Measurements from ENCODE around the gene CMIP. TPM values are rescaled to one million over a fixed set of nuclear protein-coding genes. Genes with fewer than 3 reads are reported as not detected.

The CMIP gene
- total RNA-seq, 4 donors from 2014 or later: 16.7 to 104 (median 43.6) TPM

DNA sequence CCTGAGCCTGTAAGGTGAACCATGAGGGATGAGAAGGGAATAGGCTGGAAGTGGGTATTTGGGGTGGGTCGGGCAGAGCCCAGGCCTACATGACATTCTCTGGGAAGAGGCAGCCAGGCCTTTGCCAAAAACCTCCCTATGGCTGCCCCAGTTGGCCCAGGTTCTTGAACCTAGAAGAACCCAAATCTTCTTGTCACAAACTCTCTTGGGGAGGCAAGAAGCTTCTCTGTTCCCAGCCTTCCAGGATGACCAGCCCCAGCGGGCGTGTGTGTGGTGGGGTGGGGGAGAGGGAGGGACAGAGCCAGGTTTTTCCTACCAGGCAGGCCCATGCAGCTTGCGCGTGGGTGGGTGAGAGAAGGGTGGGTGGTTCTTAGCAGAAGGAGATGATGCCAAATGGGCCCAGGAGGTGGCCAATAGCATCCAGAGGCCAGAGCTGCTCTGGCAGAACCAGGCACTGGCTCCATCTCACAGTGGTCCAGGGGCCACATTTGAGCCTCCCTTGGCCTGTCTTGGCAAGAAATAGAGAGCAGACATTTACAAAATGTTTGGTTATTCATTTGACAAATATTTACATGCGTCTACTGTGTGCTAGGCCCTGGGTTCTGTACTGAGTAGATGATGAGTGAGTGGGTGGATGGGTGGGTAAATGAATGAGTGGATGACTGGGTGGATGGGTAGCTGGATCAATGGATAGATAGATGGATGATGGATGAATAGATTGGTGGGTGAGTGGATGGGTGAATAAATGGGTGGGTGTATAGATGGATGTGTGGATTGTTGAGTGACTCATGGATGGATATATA is 290.2 kb downstream of the CMIP start:
- TF ChIP-seq, protein P1, sequence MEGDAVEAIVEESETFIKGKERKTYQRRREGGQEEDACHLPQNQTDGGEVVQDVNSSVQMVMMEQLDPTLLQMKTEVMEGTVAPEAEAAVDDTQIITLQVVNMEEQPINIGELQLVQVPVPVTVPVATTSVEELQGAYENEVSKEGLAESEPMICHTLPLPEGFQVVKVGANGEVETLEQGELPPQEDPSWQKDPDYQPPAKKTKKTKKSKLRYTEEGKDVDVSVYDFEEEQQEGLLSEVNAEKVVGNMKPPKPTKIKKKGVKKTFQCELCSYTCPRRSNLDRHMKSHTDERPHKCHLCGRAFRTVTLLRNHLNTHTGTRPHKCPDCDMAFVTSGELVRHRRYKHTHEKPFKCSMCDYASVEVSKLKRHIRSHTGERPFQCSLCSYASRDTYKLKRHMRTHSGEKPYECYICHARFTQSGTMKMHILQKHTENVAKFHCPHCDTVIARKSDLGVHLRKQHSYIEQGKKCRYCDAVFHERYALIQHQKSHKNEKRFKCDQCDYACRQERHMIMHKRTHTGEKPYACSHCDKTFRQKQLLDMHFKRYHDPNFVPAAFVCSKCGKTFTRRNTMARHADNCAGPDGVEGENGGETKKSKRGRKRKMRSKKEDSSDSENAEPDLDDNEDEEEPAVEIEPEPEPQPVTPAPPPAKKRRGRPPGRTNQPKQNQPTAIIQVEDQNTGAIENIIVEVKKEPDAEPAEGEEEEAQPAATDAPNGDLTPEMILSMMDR (IDR thresholded peaks at IDR 0.05): no peak
- no peak for TF ChIP-seq POLR2A (IDR thresholded peaks at IDR 0.05)
- H3K36me3 ChIP-seq: no peaks in the 10 kb centered on the region
- H3K27me3 ChIP-seq: no peaks in the 10 kb centered on the region
- no peaks in the 10 kb centered on the region for H3K9me3 ChIP-seq
- intact Hi-C loops (cut with DNase I; ENCODE audit: low total_unique reads): no loop called here
- no peak overlapping the region for H3K4me3 ChIP-seq
- H3K27ac ChIP-seq: no peak overlapping the region
- H3K4me1 ChIP-seq: no peaks in the 10 kb centered on the region
- DNase-seq: no peak

DNA sequence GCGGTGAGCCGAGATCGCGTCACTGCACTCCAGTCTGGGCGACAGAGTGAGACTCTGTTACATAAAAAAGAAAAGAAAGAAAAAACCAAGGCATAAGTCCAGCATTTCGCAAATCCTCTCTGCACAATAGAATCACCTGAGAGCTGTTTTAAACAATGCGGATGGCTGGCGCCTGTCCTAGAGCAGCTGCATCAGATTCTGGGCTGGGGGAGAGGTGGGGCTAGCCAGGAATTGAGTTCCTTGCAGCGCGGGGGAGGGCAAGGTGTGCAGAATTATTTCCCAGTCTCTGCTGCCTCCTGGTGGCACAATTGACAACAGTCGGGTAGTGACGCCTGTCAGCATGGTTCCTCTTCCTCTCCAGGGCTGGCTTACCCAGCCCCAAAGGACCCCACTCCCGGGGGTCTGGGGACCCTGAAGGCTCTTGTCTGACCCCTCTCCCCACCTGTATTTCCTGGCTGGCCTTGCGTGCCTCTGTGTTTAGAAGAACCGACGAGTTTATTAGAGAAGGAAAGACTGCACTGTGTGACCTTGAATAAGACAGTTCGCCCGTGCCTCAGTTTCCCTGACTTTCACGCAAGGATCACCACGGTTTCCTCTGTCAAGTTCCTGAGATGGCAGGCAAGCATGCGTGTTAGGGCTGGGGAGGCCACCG is 293.4 kb downstream of the CMIP start:
- Histone ChIP-seq H3K27ac (peak overlapping the region in 1 of 2 donors; percentile 42), H3K9me3 (no peaks in the 10 kb centered on the region), H3K27me3 (no peaks in the 10 kb centered on the region), H3K4me1 (no peaks in the 10 kb centered on the region), H3K36me3 (no peaks in the 10 kb centered on the region), H3K4me3 (peak overlapping the region in 1 of 2 donors; percentile 24)
- TF ChIP-seq POLR2A (IDR thresholded peaks at IDR 0.05): no peak
- TF ChIP-seq, protein P1 (IDR thresholded peaks at IDR 0.05): peak; percentile 58 to 91 (median 74)
- intact Hi-C loops (cut with DNase I; ENCODE audit: low total_unique reads): no loop called here
- DNase-seq: peak; percentile 66 to 74

DNA sequence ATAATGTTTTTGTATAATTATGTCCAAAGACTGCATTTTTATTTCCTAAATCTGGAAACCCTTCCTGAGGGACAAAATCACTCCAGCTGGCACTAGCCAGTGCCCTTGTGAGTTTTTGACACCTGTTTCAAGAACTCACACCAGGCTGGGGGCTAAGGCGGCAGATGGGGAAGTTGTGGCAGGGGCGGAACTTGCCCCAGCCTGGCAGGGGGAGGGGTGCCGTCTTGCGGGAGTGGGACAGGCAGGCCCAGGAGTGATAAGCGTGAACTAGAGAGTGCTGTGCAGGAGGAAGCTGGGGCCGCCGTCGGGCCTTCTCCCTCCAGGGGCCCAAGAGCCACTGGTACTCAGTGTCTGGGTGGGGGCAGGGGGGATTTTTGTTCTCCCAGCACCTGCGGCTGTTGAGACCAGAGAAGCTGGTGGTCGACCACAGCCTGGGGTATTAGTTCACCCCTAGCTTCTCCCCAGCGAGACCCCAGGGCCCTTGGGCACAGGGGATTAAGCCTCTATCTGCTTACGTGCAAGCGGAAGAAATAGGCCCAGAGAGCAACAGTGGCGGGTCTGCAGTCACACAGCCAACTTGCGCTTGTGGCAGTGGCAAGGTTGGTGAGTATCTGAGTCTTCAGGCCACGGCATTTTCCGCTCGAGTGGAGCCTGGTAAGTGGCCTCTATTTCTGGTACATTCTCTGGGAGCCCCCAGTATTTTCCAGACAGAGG is 294.3 kb downstream of the CMIP start:
- DNase-seq: no peak
- intact Hi-C loops (cut with DNase I; ENCODE audit: low total_unique reads): no loop called here

DNA sequence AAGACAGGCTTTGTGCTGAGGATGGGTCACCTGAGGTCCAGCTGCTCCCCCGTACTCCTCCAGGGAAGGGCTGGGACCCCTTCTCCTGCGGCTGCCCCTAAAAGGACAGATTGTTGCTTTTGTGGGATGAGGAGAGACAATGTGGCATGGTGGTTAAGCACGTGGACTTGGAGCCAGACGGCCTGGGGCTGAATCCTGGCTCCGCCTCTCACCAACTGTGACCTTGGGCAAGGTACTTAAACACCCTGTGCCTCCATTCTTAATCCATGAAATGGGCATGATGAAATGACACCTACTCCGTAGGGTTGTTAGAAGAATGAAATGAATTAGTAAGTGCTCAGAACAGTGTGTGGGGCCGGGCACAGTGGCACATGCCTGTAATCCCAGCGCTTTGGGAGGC is 294.9 kb downstream of the CMIP start:
- H3K9me3 ChIP-seq: no peaks in the 10 kb centered on the region
- DNase-seq: no peak
- intact Hi-C loops (cut with DNase I; ENCODE audit: low total_unique reads): no loop called here
- H3K4me1 ChIP-seq: no peaks in the 10 kb centered on the region
- H3K36me3 ChIP-seq: no peaks in the 10 kb centered on the region
- H3K27me3 ChIP-seq: no peaks in the 10 kb centered on the region
- TF ChIP-seq, protein P1 (IDR thresholded peaks at IDR 0.05): no peak
- no peak for TF ChIP-seq POLR2A (IDR thresholded peaks at IDR 0.05)
- no peak overlapping the region for H3K4me3 ChIP-seq
- no peak overlapping the region for H3K27ac ChIP-seq

More for the DNA sequence above, 294.3 kb downstream of the CMIP start:
- Histone ChIP-seq H3K4me3 (no peak overlapping the region), H3K9me3 (no peaks in the 10 kb centered on the region), H3K36me3 (no peaks in the 10 kb centered on the region), H3K4me1 (no peaks in the 10 kb centered on the region), H3K27me3 (no peaks in the 10 kb centered on the region), H3K27ac (no peak overlapping the region)
- TF ChIP-seq, protein P1 (IDR thresholded peaks at IDR 0.05): no peak
- no peak for TF ChIP-seq POLR2A (IDR thresholded peaks at IDR 0.05)
